GM18519 (cell line): ENCODE data around the gene CREB3L4.

Experiments
- ATAC-seq: cut with Tn5 transposase; IDR thresholded peaks from one replicate; pipeline ENCODE4 v1.9.1; 2021; ENCODE audit warnings: mild to moderate bottlenecking, moderate library complexity; ENCODE audit not compliant: unreplicated experiment, low FRiP score

The CREB3L4 gene

DNA sequence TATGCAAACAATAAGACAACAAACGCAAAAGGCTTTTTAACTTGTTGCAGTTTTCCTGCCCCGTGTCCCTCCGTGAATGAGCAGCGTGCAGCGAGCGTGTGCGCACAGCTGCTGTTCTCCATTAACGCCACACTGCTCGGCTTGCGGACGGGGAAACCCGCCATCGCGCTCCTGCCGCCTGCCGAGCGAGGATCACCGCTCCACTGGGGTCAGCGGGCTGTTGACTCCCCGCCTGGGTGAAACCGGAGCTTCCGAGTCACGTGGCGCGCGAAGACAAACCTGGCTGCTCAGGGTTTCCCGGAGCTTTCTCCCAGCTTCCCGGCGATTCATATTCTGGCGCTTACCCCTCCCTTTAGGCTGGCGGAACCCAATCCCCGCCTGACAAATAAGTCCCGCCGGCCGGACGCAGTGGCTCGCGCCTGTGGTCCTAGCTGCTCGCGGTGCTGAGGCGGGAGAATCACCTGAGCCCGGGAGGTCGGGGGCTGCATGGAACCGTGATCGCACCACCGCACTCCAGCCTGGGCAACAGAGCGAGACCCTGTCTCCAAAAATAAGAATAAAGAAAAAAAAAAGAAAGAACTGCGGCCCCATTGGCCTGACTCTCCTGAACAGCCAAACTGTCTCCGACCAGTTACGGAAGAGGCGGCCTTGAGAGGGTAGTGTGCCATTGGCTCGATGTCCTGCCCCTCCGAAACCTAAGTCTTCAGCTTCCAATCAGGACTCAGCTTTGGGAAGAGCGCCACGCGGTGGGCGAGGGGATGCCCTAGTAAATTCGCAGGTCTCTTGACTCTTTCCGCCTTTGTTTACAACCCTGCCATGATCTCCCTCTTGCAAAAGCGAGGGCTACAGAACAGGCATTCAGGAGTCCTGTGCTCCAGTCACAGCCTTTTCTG lies at the start of gene CREB3L4:
CREB3L4 (plus strand) TSS at position 796 of the 893 bp plus-strand sequence. CDS start 624 bp downstream, outside the sequence.
- ATAC-seq = peak; percentile 55

GRCh38 chr1:153919876-153920852 lies 47.5 kb upstream of the CREB3L4 start:
- ATAC-seq = no peak

DNA sequence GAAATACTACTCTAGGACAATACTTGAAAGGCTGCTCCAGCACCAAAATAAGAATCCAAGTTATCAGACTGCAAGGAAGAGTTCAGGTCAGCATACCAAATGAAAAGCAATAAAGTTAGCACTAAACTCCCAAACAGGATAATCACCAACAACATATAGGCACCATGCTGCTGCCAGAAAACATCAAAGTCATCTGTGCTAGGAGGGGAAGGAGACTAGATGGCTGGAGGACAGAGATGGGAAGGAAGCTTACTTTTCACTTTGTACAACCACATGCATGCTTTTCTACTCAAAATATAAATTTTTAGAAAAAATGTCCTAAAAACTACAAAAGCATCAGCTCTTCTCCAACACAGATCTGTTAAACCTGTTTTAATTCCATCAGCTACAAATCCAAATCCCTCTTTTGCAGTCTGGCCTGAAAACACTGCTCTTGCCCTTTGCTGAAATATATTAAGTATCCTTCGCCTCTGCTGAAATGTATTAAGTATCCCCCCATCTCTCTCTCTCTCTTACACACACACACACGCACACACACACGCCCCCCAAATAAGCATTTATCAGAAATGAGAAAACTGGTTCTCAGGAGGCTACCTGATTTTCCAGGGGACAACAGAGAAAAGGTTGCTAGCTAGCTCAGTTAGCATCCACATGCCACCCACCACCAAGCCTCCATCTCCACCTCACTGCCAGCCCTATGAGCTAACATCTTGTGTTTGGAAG lies 46.5 kb upstream of the CREB3L4 start:
- no peak for ATAC-seq

- ATAC-seq = no peak
These were observed 46.0 kb upstream of the CREB3L4 start for GRCh38 chr1:153921803-153922075.

DNA sequence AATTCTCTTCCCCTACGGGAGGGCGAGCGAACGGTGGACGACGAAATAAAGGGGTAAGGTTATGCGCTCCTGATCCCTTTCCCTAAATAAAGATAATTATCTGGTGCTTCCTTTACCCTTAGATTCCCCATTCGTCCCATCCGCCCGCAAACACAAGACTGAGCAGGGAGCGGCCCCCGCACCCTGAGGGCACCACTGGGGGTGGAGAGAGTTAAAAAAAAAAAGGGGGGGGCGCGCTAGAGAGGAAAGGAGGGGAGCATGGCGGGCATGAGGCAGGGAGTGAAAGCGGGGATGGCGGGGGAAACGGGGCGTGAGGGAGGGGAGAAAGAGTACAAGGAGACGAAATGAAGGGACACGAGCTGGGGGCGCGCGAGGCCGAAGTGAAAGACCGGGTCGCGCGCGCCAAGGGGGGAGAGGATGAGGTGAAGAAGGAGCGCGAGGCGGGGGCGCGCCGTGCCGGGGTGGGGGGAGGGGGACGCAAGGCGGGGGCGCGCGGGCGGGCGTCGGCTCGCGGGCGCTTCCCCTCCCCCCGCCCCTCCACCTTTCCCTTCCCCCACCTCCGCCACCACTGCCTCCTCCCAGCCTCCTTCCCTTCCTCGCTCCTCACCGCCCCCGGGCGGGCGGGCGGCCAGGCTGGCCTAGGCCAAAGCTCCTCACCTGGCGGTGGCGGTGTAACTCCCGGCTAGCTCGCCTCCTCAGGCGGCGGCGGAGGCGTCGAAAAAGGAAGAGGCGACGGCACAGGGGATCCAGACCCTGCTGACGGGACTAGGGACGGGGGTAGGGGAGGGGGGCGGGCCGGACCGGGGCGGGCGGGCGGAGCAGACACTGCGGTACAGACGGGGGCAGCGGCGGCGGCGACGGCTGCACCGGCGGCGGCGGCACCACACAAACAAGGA lies 45.4 kb upstream of the CREB3L4 start:
- peak; percentile 23 for ATAC-seq

DNA sequence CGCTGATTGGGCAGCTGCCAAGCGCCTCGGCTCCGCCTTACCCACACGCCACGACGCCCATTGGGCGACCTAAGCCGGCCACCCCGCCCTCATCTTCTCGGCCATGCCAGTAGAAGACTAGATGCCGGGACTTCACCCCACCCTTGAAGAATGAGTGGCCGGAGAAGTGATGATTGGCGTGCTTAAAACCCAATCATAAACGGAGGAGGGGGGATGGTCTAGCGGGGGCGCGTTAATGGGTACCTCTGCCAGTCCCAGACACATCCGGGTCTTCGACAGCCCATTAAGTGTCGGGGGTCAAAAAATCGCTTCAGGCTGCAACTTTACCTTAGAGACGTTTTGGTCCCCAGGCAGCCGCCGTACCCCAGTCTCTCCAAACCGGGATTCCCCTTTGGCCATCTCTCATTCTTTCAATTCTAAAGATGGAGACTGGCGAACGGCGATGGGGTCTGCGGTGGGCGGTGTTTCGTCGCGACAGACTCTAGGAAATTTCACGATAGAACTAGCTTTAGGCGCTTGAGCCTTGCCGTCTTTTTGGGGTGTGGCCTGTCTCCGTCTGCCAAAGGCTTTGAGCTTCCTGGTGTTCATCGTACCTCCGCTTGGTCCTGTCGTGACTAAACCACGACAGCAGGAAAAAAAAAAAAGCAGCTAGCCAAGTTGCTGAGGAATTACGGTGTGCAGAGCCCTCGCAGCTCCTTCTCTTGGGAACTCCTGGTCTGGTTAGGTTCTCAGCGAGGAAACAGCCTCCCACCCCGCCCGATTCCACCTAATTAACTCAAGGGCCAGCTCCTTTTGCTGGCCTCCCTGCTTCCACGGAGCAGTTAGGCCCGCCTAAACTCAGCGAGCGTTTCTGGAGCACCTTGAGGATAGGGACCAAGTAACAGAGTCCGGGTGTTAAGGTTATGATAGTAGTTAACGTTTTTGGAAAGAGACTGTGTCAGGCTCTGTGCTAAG lies 44.5 kb upstream of the CREB3L4 start, which contains the start of gene GATAD2B:
GATAD2B (minus strand) TSS at position 1 of the 954 bp plus-strand sequence. CDS start 94,625 bp downstream, outside the sequence.
- ATAC-seq = peak; percentile 74

DNA sequence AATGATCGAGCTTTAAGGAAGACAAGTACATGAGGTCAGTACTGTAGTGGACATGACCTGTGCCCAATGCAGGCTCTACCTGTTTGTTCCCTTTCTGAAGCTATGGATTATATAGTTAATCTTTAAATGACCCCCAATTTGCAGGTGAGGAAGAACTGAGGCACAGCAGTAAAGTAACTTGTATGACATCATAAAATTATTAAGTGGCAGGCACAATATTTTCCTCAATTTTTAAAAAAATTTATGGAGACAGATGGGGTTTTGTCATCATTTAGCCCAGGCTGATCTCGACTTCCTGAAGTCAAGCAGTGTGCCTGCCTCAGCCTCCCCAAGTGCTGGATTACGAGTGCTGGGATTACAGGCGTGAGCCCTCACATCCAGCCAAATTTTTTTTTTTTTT lies 41.3 kb upstream of the CREB3L4 start:
- no peak for ATAC-seq

DNA sequence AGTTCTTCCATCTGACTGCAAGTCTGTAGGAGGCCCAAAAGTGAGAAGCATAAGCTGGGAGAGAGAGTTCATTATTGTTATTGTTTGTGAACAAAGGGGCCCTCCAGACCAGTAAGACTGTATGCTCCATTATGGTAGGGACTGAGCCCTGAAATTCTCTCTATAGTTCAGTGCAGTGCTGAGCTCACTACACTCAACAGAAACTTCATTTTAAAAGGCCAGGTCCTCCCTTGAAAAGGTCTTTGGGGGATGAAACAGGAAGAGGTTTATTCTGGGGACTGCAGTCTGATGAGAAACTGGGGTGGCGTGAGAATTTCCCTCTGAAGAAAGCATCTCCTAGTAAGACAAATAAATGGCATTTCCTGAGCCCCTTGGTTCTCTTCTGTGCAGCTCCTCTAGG lies 39.5 kb upstream of the CREB3L4 start:
- ATAC-seq = no peak

- ATAC-seq = no peak
These were observed 38.8 kb upstream of the CREB3L4 start for GRCh38 chr1:153928791-153929341.

GRCh38 chr1:153929426-153929825 lies 38.3 kb upstream of the CREB3L4 start:
- no peak for ATAC-seq

- ATAC-seq = no peak
These were observed 37.4 kb upstream of the CREB3L4 start for GRCh38 chr1:153929981-153930948.

DNA sequence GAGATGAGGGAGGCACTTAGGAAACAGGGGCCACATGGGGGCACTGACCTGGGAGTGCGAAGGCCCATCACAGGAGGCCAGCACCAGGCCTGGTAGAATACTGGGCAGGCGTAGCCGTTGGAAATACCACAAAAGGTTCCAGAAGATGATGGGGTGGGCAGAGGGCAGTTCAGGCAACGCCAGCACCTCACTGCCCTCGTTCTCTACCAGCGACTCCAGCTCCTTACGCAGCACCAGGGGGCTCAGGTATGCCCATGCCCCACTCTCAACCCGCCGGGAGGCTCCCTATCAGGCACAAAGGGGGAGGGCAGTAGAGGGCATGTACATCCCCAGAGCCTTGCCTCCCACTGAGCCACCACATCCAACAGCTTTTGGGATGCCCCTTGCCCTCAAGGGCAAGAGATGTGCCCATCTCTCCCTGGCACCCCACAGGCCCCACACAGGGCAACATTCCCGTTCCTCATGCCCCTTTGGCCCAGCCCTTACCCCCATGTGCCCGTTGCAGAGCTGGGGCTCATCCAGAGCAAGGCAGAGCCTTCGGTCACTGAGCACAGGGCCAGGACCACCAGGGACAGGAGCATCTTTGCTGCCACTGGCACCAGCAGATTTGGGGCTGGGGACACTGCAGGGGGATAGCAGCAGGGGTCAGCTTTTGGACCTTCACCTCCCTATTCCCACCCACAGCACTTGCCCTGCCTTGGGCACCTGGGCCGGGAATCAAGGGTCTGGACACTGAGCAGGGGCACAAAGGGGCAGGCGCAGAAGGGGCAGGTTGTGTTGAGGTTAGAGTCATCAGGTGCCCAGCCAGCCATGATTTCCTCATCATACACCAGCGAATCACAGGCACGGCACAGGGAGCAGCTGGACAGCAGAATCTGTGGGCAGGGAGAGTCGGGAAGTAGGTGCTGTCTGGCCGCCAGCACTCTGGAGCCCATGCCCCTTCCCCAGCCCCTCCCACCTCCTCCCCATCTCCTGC lies 35.3 kb upstream of the CREB3L4 start:
- ATAC-seq = no peak

GRCh38 chr1:153933430-153933829 lies 34.3 kb upstream of the CREB3L4 start:
- no peak for ATAC-seq

DNA sequence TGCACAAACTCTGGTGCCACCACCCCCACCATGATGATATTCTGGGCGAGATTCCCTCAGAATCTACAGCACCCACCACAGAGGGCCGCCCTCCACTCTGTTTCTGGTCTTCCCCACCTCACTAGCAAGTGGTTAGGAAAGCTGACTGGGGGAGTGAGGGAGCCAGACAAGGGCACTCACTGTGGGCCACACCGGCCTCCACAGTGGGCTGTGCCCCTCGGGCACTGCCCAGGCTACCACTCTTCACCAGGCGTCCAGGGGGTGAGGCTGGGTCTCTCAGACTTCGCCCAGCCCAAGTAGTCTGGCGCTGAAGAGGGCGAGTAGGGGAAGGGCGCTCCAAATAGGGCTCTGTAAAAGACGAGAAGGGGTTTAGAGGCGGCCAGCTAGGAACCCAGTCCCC lies 33.7 kb upstream of the CREB3L4 start:
- ATAC-seq = no peak

DNA sequence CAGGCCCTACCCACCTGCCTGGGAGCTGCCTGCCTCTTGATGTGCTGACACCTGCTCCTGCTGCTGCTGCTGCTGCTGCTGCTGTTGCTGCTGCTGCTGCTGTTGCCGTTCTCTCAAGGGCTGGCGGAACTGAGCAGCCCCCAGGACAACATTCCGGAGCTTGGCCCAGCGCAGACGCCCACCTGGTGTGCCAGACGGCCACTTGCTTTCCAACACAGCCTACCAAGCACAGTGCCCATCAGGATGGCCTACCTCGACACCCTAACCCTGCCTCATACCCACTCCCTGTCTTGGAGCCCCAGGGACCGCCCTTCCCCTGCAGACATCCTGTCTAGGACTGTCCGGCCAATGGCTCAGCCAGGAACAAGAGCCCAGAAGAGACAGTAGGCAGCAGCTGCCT lies 33.0 kb upstream of the CREB3L4 start:
- ATAC-seq = no peak
